Activated T-helper 1 cell treated with anti-CD3 and anti-CD28 coated beads, Interleukin-12 subunit alpha, Interleukin-12 subunit beta, Interleukin-2, Interleukin-4 antibody, amounts not matched to agents 30 ng/mL and 10 ng/mL and 1 ng/mL, durations not matched to agents 14 hours and 24 hours and 36 hours (primary cell): Measurements from ENCODE around the gene HPRT1. TPM values are rescaled to one million over a fixed set of nuclear protein-coding genes. Genes with fewer than 3 reads are reported as not detected.

Source experiments
- DNase-seq: peaks from one replicate; pipeline ENCODE4 v3.0.0; 2021; ENCODE audit warnings: low spot score
- H3K27ac Mint-ChIP-seq: one replicate; pipeline ENCODE4 v1.8.0; 2021; ENCODE audit warnings: mild to moderate bottlenecking, mixed read lengths
- H3K27me3 Mint-ChIP-seq: one replicate; pipeline ENCODE4 v1.8.0; 2022; ENCODE audit warnings: mild to moderate bottlenecking, moderate library complexity, mixed read lengths; ENCODE audit not compliant: insufficient read depth
- H3K36me3 Mint-ChIP-seq: one replicate; pipeline ENCODE4 v1.8.0; 2021; ENCODE audit warnings: low read depth, mixed read lengths
- H3K4me1 Mint-ChIP-seq: one replicate; pipeline ENCODE4 v1.8.0; 2021; ENCODE audit warnings: low read depth, mixed read lengths
- H3K4me3 Mint-ChIP-seq: one replicate; pipeline ENCODE4 v1.8.0; 2021; ENCODE audit warnings: mild to moderate bottlenecking, moderate library complexity, mixed read lengths
- H3K9me3 Mint-ChIP-seq: one replicate; pipeline ENCODE4 v1.8.0; 2021; ENCODE audit warnings: mixed read lengths
- intact Hi-C: fragments of 100-400 bp; cut with micrococcal nuclease; formaldehyde crosslinking; loops from one replicate; pipeline ENCODE4 v1.15.1; 2024
- total RNA-seq: library from RNA; stranded (reverse); gene quantifications from 2 replicates; pipeline ENCODE4 v1.2.3, GENCODE V29; 2022

The HPRT1 gene
- total RNA-seq, 1 donor from 2014 or later = 106 TPM

DNA sequence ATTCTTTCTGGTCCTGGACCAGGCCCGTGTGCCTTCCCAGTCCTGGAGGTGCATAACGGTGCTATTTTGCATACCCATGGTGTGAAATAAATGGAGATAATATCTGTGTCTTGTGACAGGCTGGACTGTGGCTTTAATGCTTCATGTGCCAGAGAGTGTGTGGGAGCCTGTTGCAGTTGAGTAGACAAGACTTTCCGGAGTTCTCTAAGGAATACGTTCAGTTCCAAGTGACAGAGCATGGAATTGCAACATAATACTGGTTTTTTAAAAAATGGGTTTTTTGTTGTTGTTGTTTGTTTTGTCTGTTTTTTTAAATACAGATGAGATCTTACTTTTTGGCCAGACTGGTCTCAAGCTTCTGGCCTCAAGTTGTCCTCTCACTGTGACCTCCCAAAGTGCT, 74.0 kb downstream of the HPRT1 start:
- Mint-ChIP-seq H3K27me3 (no peaks in the 10 kb centered on the region), H3K27ac (no peak overlapping the region), H3K36me3 (no peaks in the 10 kb centered on the region), H3K4me3 (no peak overlapping the region), H3K9me3 (no peaks in the 10 kb centered on the region), H3K4me1 (no peaks in the 10 kb centered on the region)
- intact Hi-C loops = no loop called here
- DNase-seq = no peak

DNA sequence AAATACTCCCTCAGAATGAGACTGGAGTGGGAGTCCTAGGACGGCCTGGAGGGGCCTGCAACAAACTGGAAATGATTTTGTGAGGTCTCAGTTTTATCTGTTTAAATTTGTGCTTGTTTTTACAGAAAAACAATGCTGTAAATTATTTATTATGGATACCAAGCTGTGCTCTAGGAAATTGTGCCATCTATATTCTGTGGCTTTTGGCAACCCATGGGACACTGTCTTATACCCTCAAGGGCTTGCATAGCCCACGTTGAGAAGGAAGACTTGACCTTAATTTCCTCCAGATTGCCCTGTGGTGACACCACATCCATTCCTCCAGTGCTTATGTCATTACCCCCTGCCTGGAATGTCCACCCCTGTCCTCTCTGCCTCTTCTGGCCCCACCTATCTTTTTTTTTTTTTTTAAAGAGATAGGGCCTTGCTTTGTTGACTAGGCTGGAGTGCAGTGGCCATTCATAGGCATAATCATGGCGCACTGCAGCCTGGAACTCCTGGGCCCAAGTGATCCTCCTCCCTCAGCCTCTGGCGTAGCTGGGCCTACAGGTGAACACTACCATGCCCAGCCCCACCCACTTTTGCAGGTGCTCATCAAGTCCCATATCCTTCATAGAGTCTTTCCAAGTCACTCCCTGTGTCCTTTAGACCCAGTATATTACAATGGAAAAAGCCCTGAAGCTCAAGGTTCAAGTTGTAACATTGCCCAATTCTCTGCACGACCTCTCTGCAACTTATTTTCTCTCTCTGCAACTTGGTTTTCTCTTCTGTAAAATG, 77.4 kb downstream of the HPRT1 start:
- peaks cover 3% of the 10 kb centered on the region for H3K4me1 Mint-ChIP-seq
- no peak for DNase-seq
- H3K36me3 Mint-ChIP-seq = no peaks in the 10 kb centered on the region
- no peak overlapping the region for H3K27ac Mint-ChIP-seq
- H3K4me3 Mint-ChIP-seq = no peak overlapping the region
- intact Hi-C loops = no loop called here
- H3K9me3 Mint-ChIP-seq = no peaks in the 10 kb centered on the region
- H3K27me3 Mint-ChIP-seq = no peaks in the 10 kb centered on the region

DNA sequence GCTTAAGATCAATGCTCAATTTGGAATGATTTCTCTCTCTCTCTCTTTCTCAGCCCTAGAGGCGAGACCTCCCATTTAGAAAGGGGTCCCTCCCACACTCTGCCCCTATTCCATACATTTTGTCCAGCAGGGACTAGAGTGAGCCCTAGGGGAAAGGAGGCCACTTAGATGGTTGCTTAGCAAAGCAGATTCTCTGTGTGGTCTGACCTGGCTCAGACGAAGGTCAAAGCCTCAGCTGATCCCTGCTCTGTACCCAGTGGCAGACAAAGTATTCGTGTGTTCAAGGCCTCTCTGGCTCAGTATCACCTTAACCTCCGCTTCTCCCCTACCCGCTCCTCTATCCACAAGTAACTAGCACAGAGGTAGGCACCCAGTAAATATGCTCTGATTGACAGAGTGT, 78.4 kb downstream of the HPRT1 start:
- no peak overlapping the region for H3K4me3 Mint-ChIP-seq
- no peaks in the 10 kb centered on the region for H3K9me3 Mint-ChIP-seq
- no peak overlapping the region for H3K27ac Mint-ChIP-seq
- H3K36me3 Mint-ChIP-seq = no peaks in the 10 kb centered on the region
- no peak for DNase-seq
- intact Hi-C loops = no loop called here
- no peaks in the 10 kb centered on the region for H3K27me3 Mint-ChIP-seq
- H3K4me1 Mint-ChIP-seq = peaks cover 11% of the 10 kb centered on the region

DNA sequence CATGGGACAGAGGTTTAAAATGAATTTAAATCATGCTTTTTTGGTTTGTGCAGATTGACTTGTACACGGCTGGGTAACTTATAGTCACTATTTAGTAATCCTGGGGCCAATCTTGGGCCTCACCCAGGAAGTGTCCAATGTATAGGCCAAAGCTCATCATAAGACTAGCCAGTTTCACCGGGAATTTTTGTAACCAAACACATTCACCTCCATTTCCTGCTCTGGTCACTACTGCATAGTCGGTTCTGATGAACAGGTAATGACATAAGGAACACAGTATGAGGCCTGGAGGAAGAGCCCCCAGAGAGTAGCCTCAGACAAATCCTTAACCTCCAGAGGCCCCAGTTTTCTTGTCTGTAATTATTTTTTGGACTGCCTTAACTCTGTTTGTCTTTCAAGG, 81.9 kb downstream of the HPRT1 start:
- peaks cover 11% of the 10 kb centered on the region for H3K4me1 Mint-ChIP-seq
- H3K27me3 Mint-ChIP-seq = peaks cover 3% of the 10 kb centered on the region
- no peak for DNase-seq
- no peaks in the 10 kb centered on the region for H3K9me3 Mint-ChIP-seq
- H3K4me3 Mint-ChIP-seq = no peak overlapping the region
- H3K36me3 Mint-ChIP-seq = no peaks in the 10 kb centered on the region
- intact Hi-C loops = no loop called here
- H3K27ac Mint-ChIP-seq = no peak overlapping the region

DNA sequence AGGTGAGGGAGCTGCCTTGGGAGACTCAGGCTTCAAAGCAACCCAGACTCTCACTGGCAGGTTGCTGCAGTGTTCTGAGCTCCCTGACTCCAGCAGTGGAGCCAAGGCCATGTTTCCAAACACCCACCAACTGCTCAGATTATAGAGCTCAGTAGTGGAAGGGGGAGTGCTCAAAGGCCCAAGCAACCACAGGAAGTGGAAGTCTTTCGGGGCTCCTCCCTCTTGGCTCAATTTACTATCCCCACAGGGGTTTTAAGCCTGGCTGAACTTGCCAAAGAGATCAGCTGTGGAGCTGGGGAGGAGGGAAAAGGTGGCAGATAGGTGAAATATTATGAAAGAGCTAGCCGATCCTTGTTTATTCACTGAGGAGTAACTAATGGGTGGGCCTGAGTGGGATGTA, 82.5 kb downstream of the HPRT1 start:
- Mint-ChIP-seq H3K27me3 (peaks cover 3% of the 10 kb centered on the region), H3K9me3 (no peaks in the 10 kb centered on the region), H3K4me3 (peak overlapping the region; percentile 2), H3K27ac (no peak overlapping the region), H3K4me1 (peaks cover 11% of the 10 kb centered on the region), H3K36me3 (no peaks in the 10 kb centered on the region)
- peak; percentile 1 for DNase-seq
- intact Hi-C loops = no loop called here

DNA sequence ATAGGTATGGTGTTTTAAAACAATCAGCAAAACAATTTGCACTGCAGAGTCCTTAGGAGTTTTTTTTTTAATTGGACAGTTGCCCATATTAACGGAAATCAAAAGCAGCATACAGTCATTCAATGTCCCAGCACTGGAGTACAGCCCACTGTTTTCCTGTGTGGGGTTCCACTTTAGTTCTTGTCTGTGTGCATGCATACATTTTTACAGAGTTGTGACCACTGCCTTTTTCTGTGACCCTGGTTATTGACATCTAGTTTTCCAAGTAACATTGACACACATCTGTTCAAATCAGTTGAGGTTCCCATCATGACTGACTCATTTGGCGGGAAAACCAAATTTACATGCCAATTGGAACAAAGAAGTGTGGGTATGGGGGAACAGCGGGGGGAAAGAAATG, 83.3 kb downstream of the HPRT1 start:
- Mint-ChIP-seq H3K9me3 (no peaks in the 10 kb centered on the region), H3K4me3 (no peak overlapping the region), H3K27me3 (peaks cover 3% of the 10 kb centered on the region), H3K27ac (no peak overlapping the region), H3K4me1 (peaks cover 15% of the 10 kb centered on the region), H3K36me3 (no peaks in the 10 kb centered on the region)
- no peak for DNase-seq
- intact Hi-C loops = no loop called here

DNA sequence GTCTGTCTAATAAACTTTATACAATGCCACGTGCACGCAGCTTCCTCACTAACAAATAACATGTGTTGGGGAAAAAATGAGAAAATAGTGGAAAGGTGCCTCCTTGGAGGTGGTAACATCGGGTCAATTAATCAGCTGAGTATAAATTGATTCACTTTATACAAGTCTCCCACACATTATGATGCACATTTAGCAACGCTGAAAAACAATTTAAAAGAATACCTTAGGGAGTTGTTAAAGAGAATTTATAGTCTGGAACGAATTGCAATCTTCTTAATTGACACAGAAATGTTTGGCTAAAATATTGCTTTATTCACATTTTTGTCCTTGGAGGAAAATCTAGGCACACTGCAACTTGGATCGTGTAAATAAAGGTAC, 84.2 kb downstream of the HPRT1 start:
- H3K4me3 Mint-ChIP-seq = no peak overlapping the region

DNA sequence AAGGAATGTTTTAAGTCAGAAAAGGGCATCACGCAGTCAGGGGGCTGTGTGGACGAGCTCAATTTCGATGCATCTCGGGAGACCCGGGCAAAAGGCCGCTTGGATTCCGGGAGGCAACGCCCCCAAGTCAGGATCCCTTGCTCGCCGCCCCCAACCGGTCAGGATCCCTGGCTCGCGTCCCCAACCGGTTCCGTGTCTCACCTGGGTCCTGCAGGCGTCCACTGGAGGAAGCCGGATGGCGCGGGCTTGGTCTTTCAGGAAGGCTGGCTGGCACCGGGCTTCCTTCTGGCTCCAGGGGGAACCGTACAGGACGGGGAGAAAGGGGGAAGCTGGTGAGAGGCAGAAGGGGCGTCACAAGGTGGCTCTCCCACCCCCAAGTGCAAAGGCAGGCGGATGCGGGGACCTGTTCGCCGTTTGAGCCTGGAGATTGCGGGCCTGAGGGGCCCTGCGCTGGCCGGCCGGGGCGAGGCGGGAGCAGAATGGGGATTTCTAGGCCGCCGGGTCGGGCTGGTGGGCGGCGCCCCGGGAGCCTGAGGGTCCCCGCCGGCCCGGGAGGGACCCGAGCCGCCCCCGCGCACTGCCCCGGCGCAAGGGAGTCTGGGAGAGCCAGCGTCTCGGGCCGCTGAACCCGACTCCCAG, 84.7 kb downstream of the HPRT1 start:
- H3K4me1 Mint-ChIP-seq = peaks cover 25% of the 10 kb centered on the region
- H3K4me3 Mint-ChIP-seq = peak overlapping the region; percentile 33
- peaks cover 3% of the 10 kb centered on the region for H3K27me3 Mint-ChIP-seq
- H3K36me3 Mint-ChIP-seq = no peaks in the 10 kb centered on the region
- no peaks in the 10 kb centered on the region for H3K9me3 Mint-ChIP-seq
- intact Hi-C loops = no loop called here
- no peak overlapping the region for H3K27ac Mint-ChIP-seq
- DNase-seq = no peak

More for the DNA sequence above, 84.2 kb downstream of the HPRT1 start:
- intact Hi-C loops = no loop called here
- Mint-ChIP-seq H3K9me3 (no peaks in the 10 kb centered on the region), H3K4me1 (peaks cover 23% of the 10 kb centered on the region), H3K27ac (no peak overlapping the region), H3K27me3 (peaks cover 3% of the 10 kb centered on the region), H3K36me3 (no peaks in the 10 kb centered on the region)
- no peak for DNase-seq

DNA sequence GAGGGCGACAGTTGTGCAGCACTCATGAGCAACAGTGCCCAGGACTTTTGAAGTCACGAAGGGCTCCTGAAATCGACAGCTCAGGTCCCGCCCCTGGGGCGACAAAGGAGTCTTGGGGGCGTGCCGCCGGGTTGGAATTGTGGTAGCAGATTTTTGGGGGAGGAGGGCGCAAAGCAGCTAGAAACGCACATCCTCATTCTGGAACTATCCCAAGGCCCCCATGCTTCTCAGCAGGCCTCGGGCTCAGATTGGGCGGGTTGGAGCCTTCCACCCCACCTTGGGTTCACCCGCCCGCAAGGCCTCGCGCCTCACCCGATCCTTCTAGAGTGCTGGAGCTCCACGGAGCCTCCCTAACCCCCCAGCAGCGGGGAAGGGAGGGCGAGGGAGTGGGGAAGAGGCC, 85.5 kb downstream of the HPRT1 start:
- H3K36me3 Mint-ChIP-seq = no peaks in the 10 kb centered on the region
- DNase-seq = no peak
- peaks cover 32% of the 10 kb centered on the region for H3K4me1 Mint-ChIP-seq
- H3K9me3 Mint-ChIP-seq = no peaks in the 10 kb centered on the region
- no peak overlapping the region for H3K27ac Mint-ChIP-seq
- no peak overlapping the region for H3K4me3 Mint-ChIP-seq
- H3K27me3 Mint-ChIP-seq = peaks cover 3% of the 10 kb centered on the region
- intact Hi-C loops = no loop called here

DNA sequence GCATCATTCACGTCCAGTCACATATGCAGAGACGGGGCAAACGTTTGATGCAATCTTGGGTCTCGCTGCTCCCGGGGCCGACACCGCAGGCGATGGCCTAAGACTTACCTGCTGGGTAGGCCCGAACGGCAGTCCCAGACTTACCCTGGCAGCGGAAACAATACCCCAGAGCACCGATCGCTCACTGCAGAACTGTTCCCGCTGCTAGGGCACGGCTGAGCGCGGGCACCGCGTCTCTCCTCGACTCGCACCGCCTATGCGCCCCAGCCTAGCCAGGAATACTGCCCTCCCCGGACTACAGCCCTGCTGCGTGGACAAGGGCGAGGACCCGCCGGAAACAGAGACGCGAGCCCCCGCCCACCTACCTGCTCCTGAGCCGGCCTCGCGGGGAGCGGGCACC, 86.2 kb downstream of the HPRT1 start:
- Mint-ChIP-seq H3K27ac (no peak overlapping the region), H3K4me1 (peaks cover 33% of the 10 kb centered on the region), H3K27me3 (peaks cover 3% of the 10 kb centered on the region), H3K36me3 (no peaks in the 10 kb centered on the region), H3K4me3 (no peak overlapping the region), H3K9me3 (no peaks in the 10 kb centered on the region)
- no peak for DNase-seq
- intact Hi-C loops = no loop called here

DNA sequence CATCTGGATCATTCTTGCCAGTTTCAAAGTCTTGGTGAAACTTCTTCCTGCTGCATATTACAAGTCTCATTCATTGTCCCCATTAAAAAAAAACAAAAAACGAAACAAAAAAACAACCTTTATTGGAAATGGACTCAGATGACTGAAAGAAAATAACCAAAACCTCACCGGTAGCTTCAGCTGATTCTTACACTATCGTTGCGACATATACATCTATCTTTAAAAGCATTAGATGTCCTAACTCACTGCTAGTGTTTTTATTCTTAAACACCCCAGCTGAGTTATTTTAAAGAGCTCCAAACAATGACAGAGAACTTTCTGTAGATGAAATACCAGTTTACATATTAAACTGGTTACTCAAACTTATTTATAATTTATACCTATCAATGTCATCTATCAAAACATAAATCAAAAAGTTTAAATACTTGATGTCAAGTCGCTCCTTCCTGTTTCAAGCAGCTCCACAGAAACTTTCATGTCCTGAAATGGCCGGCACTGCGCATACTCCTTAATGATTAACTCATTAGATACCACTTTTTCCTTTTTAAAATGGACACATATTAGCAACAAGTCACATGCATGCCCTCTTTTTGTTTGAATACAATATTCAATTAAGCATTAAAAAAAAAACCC, 87.2 kb downstream of the HPRT1 start:
- H3K4me1 Mint-ChIP-seq = peaks cover 32% of the 10 kb centered on the region
- H3K27me3 Mint-ChIP-seq = peaks cover 3% of the 10 kb centered on the region
- intact Hi-C loops = no loop called here
- no peak overlapping the region for H3K27ac Mint-ChIP-seq
- H3K9me3 Mint-ChIP-seq = no peaks in the 10 kb centered on the region
- DNase-seq = no peak
- no peaks in the 10 kb centered on the region for H3K36me3 Mint-ChIP-seq
- H3K4me3 Mint-ChIP-seq = peak overlapping the region; percentile 11

DNA sequence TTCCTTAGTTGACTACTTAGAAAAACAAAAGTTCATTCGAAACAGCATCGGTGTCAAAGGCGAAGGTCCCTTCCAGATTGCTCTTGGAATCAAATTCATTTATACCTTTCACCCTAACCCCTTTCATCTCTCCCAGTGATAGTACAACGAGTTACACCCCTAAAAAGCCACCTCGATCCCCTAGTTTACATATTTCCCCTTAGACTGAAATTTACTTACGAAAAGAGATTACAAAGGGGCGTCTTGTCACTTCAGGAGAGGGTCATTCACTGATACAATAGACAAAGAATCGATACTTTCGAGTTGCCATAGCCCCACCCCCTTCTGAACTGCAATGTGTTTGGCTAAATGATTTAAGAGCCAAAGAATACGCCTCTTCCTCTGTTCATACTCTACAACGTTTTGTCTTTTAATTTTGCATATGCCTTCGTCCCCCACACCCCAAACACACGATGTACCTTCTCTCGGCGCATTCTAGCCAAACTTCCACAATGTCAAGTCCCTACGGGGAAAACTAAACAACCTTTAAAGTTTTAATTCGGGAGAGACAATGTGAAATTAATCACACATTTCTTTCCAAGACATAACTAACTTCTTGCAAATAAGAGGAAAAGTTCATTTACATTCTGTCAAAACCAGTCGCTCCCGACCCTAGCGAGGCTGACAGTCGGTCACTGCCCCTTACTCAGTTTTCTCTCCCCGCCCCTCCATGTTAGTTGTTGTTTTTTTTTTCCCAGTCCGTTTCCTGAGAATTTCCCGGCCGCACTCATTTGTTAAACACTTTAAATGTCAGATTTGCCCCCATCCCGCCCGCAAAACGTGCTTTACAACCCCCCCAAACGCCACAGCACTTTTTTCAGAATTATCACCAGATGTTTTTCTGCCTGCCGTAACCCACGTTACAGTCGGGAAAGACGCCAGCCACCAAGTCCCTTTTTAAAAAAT, 88.6 kb downstream of the HPRT1 start:
- intact Hi-C loops = no loop called here
- DNase-seq = peak; percentile 8
- no peaks in the 10 kb centered on the region for H3K9me3 Mint-ChIP-seq

More for the DNA sequence above, 88.6 kb downstream of the HPRT1 start:
- peak overlapping the region; percentile 98 for H3K27ac Mint-ChIP-seq
- peaks cover 5% of the 10 kb centered on the region for H3K27me3 Mint-ChIP-seq
- H3K4me1 Mint-ChIP-seq = peaks cover 21% of the 10 kb centered on the region
- peak overlapping the region; percentile 89 for H3K4me3 Mint-ChIP-seq
- H3K36me3 Mint-ChIP-seq = no peaks in the 10 kb centered on the region
